Hepatocyte (in vitro differentiated cells): Measurements from ENCODE around the gene ASS1.

ENCODE experiments used
- CTCF ChIP-seq: fragments of 200-600 bp; sonication (generic); IDR thresholded peaks from 2 replicates; pipeline ENCODE4 v1.5.1; 2016; ENCODE audit warnings: antibody characterized with exemption, mild to moderate bottlenecking; ENCODE audit not compliant: poor library complexity
- EZH2 ChIP-seq: fragments of 200-600 bp; sonication (generic); IDR thresholded peaks from 2 replicates; pipeline ENCODE4 v1.6.1; 2016; ENCODE audit warnings: antibody characterized with exemption, mild to moderate bottlenecking, borderline replicate concordance
- EZH2phosphoT487 ChIP-seq: fragments of 200-600 bp; sonication (generic); IDR thresholded peaks from one replicate; pipeline ENCODE4 v1.6.1; 2018; ENCODE audit warnings: antibody characterized with exemption, mild to moderate bottlenecking, low read depth, moderate library complexity; ENCODE audit not compliant: unreplicated experiment, severe bottlenecking

- TF ChIP-seq CTCF (no peak), EZH2 (no peak), EZH2phosphoT487 (no peak)
Observed at GRCh38 chr9:130414910-130415746, 29.6 kb upstream of the ASS1 start.
